SK-N-SH treated with all-trans-retinoic acid at 6 μM for 48 hours (cell line): Measurements from ENCODE around the gene SPOP.

Source experiments
- ARNTL ChIP-seq: fragments of 450-650 bp; formaldehyde crosslinking; IDR thresholded peaks from 2 replicates; pipeline ENCODE4 v1.5.0; 2020; ENCODE audit warnings: low read depth, mild to moderate bottlenecking, moderate library complexity, borderline replicate concordance
- BACH2 ChIP-seq: fragments of 250-450 bp; sonication (Bioruptor Pico); IDR thresholded peaks from 2 replicates; pipeline ENCODE4 v1.9.0; 2021; ENCODE audit warnings: mild to moderate bottlenecking, borderline replicate concordance
- CSDC2 ChIP-seq: fragments of 250-450 bp; sonication (Bioruptor Pico); IDR thresholded peaks from 2 replicates; pipeline ENCODE4 v1.5.0; 2020; ENCODE audit warnings: mild to moderate bottlenecking, moderate library complexity
- CSRNP3 ChIP-seq: fragments of 250-450 bp; sonication (Bioruptor Pico); IDR thresholded peaks from 2 replicates; pipeline ENCODE4 v1.5.1; 2021; ENCODE audit warnings: mild to moderate bottlenecking, moderate library complexity
- ISL1 ChIP-seq: fragments of 250-450 bp; sonication (Bioruptor Pico); IDR thresholded peaks from 2 replicates; pipeline ENCODE4 v2.1.2; 2022; ENCODE audit warnings: mild to moderate bottlenecking, moderate library complexity
- TOX ChIP-seq: fragments of 250-450 bp; sonication (Bioruptor Pico); IDR thresholded peaks from 2 replicates; pipeline ENCODE4 v1.8.0; 2021; ENCODE audit warnings: mild to moderate bottlenecking, moderate library complexity, borderline replicate concordance
- TSHZ2 ChIP-seq: fragments of 250-450 bp; sonication (Bioruptor Pico); IDR thresholded peaks from 2 replicates; pipeline ENCODE4 v1.5.0; 2020; ENCODE audit warnings: mild to moderate bottlenecking, moderate library complexity
- ZC3H10 ChIP-seq: fragments of 250-450 bp; sonication (Bioruptor Pico); IDR thresholded peaks from 2 replicates; pipeline ENCODE4 v1.5.1; 2021; ENCODE audit warnings: mild to moderate bottlenecking, moderate library complexity
- ZFP30 ChIP-seq: fragments of 450-650 bp; formaldehyde crosslinking; IDR thresholded peaks from 2 replicates; pipeline ENCODE4 v1.5.0; 2022; ENCODE audit warnings: mild to moderate bottlenecking, moderate library complexity
- ZNF8 ChIP-seq: fragments of 450-650 bp; formaldehyde crosslinking; IDR thresholded peaks from 2 replicates; pipeline ENCODE4 v1.5.0; 2020; ENCODE audit warnings: mild to moderate bottlenecking, moderate library complexity
- TF ChIP-seq, protein P1 (sequence below): fragments of 250-450 bp; sonication (Bioruptor Pico); IDR thresholded peaks from 2 replicates; pipeline ENCODE4 v1.8.0; 2020; ENCODE audit warnings: mild to moderate bottlenecking, moderate library complexity, borderline replicate concordance
- TF ChIP-seq, protein P2 (sequence below): fragments of 250-450 bp; sonication (Bioruptor Pico); IDR thresholded peaks from 2 replicates; pipeline ENCODE4 v1.5.1; 2020; ENCODE audit warnings: low read depth, mild to moderate bottlenecking, moderate library complexity

DNA sequence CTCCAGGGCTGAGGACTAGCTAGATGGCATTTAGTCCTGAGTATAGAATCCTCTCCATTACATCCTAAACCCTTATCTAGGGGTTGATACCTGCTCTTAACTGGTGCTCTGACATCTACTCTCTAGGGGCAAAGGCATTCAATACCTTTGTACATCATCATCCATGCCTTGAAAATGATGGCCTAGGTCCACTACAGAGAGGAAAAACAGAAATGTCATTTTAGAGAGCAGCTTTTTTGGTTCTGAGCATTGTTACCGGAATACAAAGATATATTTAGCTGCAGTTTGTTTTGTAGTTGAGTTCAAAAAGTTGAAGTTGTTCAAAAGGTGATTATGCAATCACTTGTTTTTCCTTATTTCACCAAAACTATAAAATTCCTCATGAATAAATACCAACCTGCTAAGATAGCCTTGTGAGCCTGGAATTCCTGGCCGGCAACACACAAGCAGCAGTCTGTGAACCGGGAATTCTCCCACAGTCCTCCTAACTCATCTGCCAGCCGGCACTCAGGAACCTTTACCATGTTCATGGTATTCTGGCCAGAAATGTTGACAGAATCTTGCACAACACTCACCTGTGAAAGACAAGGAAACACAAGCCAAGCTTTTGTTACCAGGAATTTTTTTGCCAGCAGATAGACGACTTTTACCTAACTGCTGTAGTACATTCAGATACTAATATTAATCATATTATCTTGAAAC, 66.9 kb downstream of the SPOP start:
- TF ChIP-seq ARNTL (no peak), ISL1 (CRISPR knock-in tag) (no peak), CSDC2 (CRISPR knock-in tag) (no peak), BACH2 (CRISPR knock-in tag) (no peak), TSHZ2 (CRISPR knock-in tag) (no peak), ZC3H10 (CRISPR knock-in tag) (no peak), TOX (CRISPR knock-in tag) (no peak), CSRNP3 (CRISPR knock-in tag) (no peak), ZFP30 (CRISPR knock-in tag) (no peak), ZNF8 (CRISPR knock-in tag) (no peak)
- TF ChIP-seq, protein P1, sequence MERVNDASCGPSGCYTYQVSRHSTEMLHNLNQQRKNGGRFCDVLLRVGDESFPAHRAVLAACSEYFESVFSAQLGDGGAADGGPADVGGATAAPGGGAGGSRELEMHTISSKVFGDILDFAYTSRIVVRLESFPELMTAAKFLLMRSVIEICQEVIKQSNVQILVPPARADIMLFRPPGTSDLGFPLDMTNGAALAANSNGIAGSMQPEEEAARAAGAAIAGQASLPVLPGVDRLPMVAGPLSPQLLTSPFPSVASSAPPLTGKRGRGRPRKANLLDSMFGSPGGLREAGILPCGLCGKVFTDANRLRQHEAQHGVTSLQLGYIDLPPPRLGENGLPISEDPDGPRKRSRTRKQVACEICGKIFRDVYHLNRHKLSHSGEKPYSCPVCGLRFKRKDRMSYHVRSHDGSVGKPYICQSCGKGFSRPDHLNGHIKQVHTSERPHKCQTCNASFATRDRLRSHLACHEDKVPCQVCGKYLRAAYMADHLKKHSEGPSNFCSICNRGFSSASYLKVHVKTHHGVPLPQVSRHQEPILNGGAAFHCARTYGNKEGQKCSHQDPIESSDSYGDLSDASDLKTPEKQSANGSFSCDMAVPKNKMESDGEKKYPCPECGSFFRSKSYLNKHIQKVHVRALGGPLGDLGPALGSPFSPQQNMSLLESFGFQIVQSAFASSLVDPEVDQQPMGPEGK (CRISPR knock-in tag): no peak
- TF ChIP-seq, protein P2, sequence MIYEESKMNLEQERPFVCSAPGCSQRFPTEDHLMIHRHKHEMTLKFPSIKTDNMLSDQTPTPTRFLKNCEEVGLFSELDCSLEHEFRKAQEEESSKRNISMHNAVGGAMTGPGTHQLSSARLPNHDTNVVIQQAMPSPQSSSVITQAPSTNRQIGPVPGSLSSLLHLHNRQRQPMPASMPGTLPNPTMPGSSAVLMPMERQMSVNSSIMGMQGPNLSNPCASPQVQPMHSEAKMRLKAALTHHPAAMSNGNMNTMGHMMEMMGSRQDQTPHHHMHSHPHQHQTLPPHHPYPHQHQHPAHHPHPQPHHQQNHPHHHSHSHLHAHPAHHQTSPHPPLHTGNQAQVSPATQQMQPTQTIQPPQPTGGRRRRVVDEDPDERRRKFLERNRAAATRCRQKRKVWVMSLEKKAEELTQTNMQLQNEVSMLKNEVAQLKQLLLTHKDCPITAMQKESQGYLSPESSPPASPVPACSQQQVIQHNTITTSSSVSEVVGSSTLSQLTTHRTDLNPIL (CRISPR knock-in tag): no peak
